ENCODE measurements around the gene MSLN. TPM values are rescaled to one million over a fixed set of nuclear protein-coding genes. Genes with fewer than 3 reads are reported as not detected.
"Not testable (repeated sequence)": the region's sequence is repeated elsewhere in the genome, so short reads cannot be mapped to it uniquely, and the experiment has no call there.

Gene MSLN
- total and polyA plus RNA-seq, 2 experiments from 2014 or later = not detected

DNA sequence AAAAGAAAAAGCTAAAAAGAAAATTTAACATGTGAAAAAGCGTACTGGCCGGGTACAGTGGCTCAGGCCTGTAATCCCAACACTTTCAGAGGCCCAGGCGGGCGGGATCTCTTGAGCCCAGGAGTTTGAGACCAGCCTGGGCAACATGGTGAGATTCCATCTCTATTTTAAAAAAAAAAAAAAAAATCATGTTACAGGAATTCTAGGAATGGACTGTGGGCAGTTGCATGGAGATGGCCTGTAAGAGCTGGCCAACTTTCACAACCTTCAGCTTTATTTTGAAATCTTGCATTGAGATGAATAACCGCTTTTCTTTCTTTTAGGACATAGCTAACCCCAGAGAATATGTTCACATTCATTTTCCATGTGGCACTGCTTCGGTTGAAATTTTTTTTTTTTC lies 11.5 kb upstream of the MSLN start:
- peak overlapping the region; percentile 72 for H3K27ac ChIP-seq
- H3K9me3 ChIP-seq (ENCODE audit: low read depth) = no peaks in the 10 kb centered on the region
- no peak overlapping the region for H3K4me3 ChIP-seq
- no peak overlapping the region for H3K9ac ChIP-seq
- H3K4me2 ChIP-seq (ENCODE audit: unreplicated experiment) = peak overlapping the region; percentile 66
- H3F3A ChIP-seq (ENCODE audit: insufficient read depth) = peaks cover 8% of the 10 kb centered on the region
- 67 to 69% methylated on average over 6 of the region's 6 CpGs for WGBS, 2 experiments (ENCODE audit: low coverage in 1 of 2, low lambda C conversion rate in 2 of 2, missing lambda C conversion rate in 2 of 2)
- no peaks in the 10 kb centered on the region for H3K36me3 ChIP-seq (ENCODE audit: low read depth)
- H3K79me2 ChIP-seq (ENCODE audit: insufficient read depth) = no peaks in the 10 kb centered on the region
- in situ Hi-C loops (cut with MboI) = no loop called here
- peaks cover 11% of the 10 kb centered on the region for H3K4me1 ChIP-seq (ENCODE audit: insufficient read depth)
- no peaks in the 10 kb centered on the region for H3K9me2 ChIP-seq (ENCODE audit: insufficient read depth)
- no peak overlapping the region for H2AFZ ChIP-seq
- peak; percentile 91 for DNase-seq
- no peak for TF ChIP-seq EZH2phosphoT487 (IDR thresholded peaks at IDR 0.05; ENCODE audit: insufficient read depth, low read depth)
- no peak for TF ChIP-seq EZH2 (IDR thresholded peaks at IDR 0.05; ENCODE audit: insufficient read depth, poor library complexity, severe bottlenecking)
- H4K20me1 ChIP-seq (ENCODE audit: insufficient read depth) = no peaks in the 10 kb centered on the region
- H3K27me3 ChIP-seq (replicated peaks; ENCODE audit: insufficient read depth) = peaks cover 5% of the 10 kb centered on the region; the same call in 1 of the 2 replicates

DNA sequence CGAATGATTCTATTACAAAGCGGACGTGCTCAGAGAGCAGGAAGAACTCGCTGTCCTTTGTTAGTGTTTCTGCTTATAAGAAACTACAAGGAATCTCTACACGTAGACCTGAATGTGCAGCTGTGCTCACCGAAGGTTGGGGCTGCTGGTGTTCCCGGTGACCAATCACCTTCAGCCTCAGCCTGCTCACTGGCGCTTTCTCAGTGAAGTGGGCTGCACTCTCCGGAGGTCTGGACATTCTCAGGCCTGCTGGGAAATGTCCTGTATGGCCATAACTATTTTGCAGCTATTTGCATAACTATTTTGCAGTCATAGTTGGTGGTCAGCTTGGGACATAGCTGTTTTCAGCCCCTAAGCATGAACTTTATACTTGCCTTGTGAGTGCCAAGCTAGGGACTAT lies 10.0 kb upstream of the MSLN start:
- Histone ChIP-seq H4K20me1 (ENCODE audit: insufficient read depth) (no peaks in the 10 kb centered on the region), H3K9me2 (ENCODE audit: insufficient read depth) (no peaks in the 10 kb centered on the region), H3K79me2 (ENCODE audit: insufficient read depth) (no peaks in the 10 kb centered on the region), H3K27me3 (replicated peaks; ENCODE audit: insufficient read depth) (peaks cover 5% of the 10 kb centered on the region; the same call in 1 of the 2 replicates), H3K4me2 (ENCODE audit: unreplicated experiment) (no peak overlapping the region), H3K27ac (no peak overlapping the region), H3K4me1 (ENCODE audit: insufficient read depth) (peaks cover 11% of the 10 kb centered on the region), H2AFZ (no peak overlapping the region), H3K4me3 (no peak overlapping the region), H3K9me3 (ENCODE audit: low read depth) (no peaks in the 10 kb centered on the region), H3K36me3 (ENCODE audit: low read depth) (no peaks in the 10 kb centered on the region), H3K9ac (no peak overlapping the region), H3F3A (ENCODE audit: insufficient read depth) (peaks cover 8% of the 10 kb centered on the region)
- WGBS, 2 experiments (ENCODE audit: low coverage in 1 of 2, low lambda C conversion rate in 2 of 2, missing lambda C conversion rate in 2 of 2) = 37 to 41% methylated on average over 9 of the region's 9 CpGs
- in situ Hi-C loops (cut with MboI) = no loop called here
- no peak for TF ChIP-seq EZH2phosphoT487 (IDR thresholded peaks at IDR 0.05; ENCODE audit: insufficient read depth, low read depth)
- no peak for TF ChIP-seq EZH2 (IDR thresholded peaks at IDR 0.05; ENCODE audit: insufficient read depth, poor library complexity, severe bottlenecking)
- no peak for DNase-seq

DNA sequence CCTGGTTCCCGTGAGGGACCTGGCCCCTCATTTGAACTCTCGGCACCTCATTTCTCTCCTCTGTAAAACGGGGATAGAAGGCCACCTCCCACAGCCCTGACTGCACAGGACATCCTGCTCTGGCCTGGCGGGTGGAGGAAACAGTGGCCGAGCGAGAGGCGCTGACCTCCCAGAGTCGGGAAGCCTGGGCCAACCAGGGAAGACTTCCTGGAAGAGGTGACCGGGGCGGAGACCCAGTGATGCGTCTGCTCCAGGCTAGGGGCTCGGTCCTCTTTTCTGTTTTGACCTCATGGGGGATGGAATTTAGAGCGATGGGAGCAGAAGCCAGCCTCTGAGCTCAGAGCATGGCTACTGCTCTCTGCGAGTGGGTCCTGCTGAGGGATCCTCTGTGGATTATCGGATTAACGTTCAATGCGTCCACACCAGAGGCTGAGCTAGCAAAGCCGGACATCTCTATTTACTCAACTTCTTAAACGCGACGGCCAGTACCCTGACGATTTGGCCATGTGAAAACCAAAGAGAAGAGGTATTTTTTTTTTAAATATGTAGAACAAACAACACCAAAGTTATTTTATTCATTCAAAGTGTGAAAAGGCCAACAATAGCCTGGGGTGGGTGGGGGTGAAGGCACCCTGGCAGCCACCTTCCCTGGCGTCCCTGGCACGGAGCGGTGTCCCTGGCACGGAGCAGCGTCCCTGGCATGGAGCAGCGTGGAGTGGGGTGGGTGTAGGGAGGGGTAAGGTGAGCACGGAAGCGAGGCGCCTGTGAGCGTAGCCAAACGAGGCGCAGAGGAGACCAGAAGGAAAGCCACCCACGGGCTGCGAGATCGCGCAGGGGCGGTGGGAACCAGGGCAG lies 9.2 kb upstream of the MSLN start:
- in situ Hi-C loops (cut with MboI) = no loop called here
- Histone ChIP-seq H4K20me1 (ENCODE audit: insufficient read depth) (no peaks in the 10 kb centered on the region), H3K27me3 (replicated peaks; ENCODE audit: insufficient read depth) (peaks cover 5% of the 10 kb centered on the region; the same call in 1 of the 2 replicates), H2AFZ (no peak overlapping the region), H3K9me3 (ENCODE audit: low read depth) (no peaks in the 10 kb centered on the region), H3K27ac (no peak overlapping the region), H3K9me2 (ENCODE audit: insufficient read depth) (no peaks in the 10 kb centered on the region), H3F3A (ENCODE audit: insufficient read depth) (peaks cover 8% of the 10 kb centered on the region), H3K4me1 (ENCODE audit: insufficient read depth) (peaks cover 11% of the 10 kb centered on the region), H3K4me2 (ENCODE audit: unreplicated experiment) (no peak overlapping the region), H3K4me3 (no peak overlapping the region), H3K9ac (no peak overlapping the region), H3K36me3 (ENCODE audit: low read depth) (no peaks in the 10 kb centered on the region), H3K79me2 (ENCODE audit: insufficient read depth) (no peaks in the 10 kb centered on the region)
- DNase-seq = no peak
- 62 to 68% methylated on average over 33 to 39 of the region's 39 CpGs for WGBS, 2 experiments (ENCODE audit: low coverage in 1 of 2, low lambda C conversion rate in 2 of 2, missing lambda C conversion rate in 2 of 2)
- no peak for TF ChIP-seq EZH2phosphoT487 (IDR thresholded peaks at IDR 0.05; ENCODE audit: insufficient read depth, low read depth)
- TF ChIP-seq EZH2 (IDR thresholded peaks at IDR 0.05; ENCODE audit: insufficient read depth, poor library complexity, severe bottlenecking) = no peak

DNA sequence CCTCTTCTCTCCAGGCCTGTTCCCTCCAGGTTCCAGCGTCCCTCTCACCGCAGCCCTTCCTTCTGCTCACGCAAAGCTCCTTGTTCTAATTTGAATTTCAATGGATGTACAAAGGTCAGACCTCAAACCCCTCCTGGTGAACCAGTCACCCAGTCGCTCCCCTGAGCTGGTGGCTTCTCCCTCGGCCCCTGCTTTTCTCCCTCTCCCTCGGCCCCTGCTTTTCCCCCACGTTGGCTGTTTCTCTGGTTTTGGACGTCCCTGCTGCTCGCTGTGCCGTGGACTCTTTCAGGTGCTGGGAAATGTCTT lies 8.6 kb upstream of the MSLN start:
- WGBS, 2 experiments (ENCODE audit: low coverage in 1 of 2, low lambda C conversion rate in 2 of 2, missing lambda C conversion rate in 2 of 2) = 32 to 37% methylated on average over 8 to 10 of the region's 10 CpGs
- H3K79me2 ChIP-seq (ENCODE audit: insufficient read depth) = no peaks in the 10 kb centered on the region
- no peaks in the 10 kb centered on the region for H3K36me3 ChIP-seq (ENCODE audit: low read depth)
- no peaks in the 10 kb centered on the region for H3K9me2 ChIP-seq (ENCODE audit: insufficient read depth)
- in situ Hi-C loops (cut with MboI) = no loop called here
- TF ChIP-seq EZH2 (IDR thresholded peaks at IDR 0.05; ENCODE audit: insufficient read depth, poor library complexity, severe bottlenecking) = no peak
- TF ChIP-seq EZH2phosphoT487 (IDR thresholded peaks at IDR 0.05; ENCODE audit: insufficient read depth, low read depth) = no peak
- H4K20me1 ChIP-seq (ENCODE audit: insufficient read depth) = no peaks in the 10 kb centered on the region
- H3K4me2 ChIP-seq (ENCODE audit: unreplicated experiment) = no peak overlapping the region
- no peak overlapping the region for H2AFZ ChIP-seq
- H3F3A ChIP-seq (ENCODE audit: insufficient read depth) = peaks cover 8% of the 10 kb centered on the region
- H3K4me3 ChIP-seq = no peak overlapping the region
- no peak overlapping the region for H3K9ac ChIP-seq
- peaks cover 5% of the 10 kb centered on the region; the same call in 1 of the 2 replicates for H3K27me3 ChIP-seq (replicated peaks; ENCODE audit: insufficient read depth)
- no peak for DNase-seq
- no peaks in the 10 kb centered on the region for H3K9me3 ChIP-seq (ENCODE audit: low read depth)
- H3K27ac ChIP-seq = no peak overlapping the region
- peaks cover 11% of the 10 kb centered on the region for H3K4me1 ChIP-seq (ENCODE audit: insufficient read depth)

- H3K79me2 ChIP-seq (ENCODE audit: insufficient read depth); DNase-seq; H3K4me3 ChIP-seq; H3K9me2 ChIP-seq (ENCODE audit: insufficient read depth); H3K36me3 ChIP-seq (ENCODE audit: low read depth); H3K27me3 ChIP-seq (replicated peaks; ENCODE audit: insufficient read depth); H3K27ac ChIP-seq; H3K9me3 ChIP-seq (ENCODE audit: low read depth); H4K20me1 ChIP-seq (ENCODE audit: insufficient read depth); in situ Hi-C loops (cut with MboI); H3K9ac ChIP-seq; H3K4me2 ChIP-seq (ENCODE audit: unreplicated experiment); H2AFZ ChIP-seq; H3F3A ChIP-seq (ENCODE audit: insufficient read depth); H3K4me1 ChIP-seq (ENCODE audit: insufficient read depth): not testable (repeated sequence)
- 79 to 82% methylated on average over 10 to 11 of the region's 11 CpGs for WGBS, 2 experiments (ENCODE audit: low coverage in 1 of 2, low lambda C conversion rate in 2 of 2, missing lambda C conversion rate in 2 of 2)
Measured at GRCh38 chr16:754121-754607, 6.4 kb upstream of the MSLN start.
